AG09319 (cell line): ENCODE results near the gene CERS6.

Experiments
- DNase-seq: peaks from one replicate; pipeline ENCODE4 v3.0.0-alpha.2; 2010; ENCODE audit warnings: low read depth; ENCODE audit errors: extremely low read depth
- TF ChIP-seq, protein P1 (sequence below): IDR thresholded peaks from 2 replicates; pipeline ENCODE4 v1.5.1; 2011; ENCODE audit warnings: low read depth, mild to moderate bottlenecking, inconsistent platforms, low read length, moderate library complexity

CERS6 gene

DNA sequence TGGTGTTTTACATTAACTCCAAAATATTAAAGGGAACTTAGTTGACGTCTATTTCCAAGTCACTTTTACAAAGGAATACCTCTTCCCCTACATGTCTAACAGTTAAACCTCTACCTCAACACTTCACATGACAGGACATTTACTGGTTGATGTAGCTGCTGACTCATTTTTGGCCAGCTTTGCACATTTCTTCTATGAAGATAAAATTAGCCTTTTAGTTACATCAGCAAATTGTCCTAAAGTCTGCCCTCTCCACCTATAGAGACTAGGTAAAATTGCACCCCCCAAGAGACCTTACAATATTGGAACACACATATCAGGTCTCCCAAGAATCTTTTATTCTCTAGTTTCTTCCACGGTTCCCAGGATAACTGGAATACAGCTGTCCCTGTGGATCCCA lies 10.1 kb upstream of the CERS6 start:
- TF ChIP-seq, protein P1, sequence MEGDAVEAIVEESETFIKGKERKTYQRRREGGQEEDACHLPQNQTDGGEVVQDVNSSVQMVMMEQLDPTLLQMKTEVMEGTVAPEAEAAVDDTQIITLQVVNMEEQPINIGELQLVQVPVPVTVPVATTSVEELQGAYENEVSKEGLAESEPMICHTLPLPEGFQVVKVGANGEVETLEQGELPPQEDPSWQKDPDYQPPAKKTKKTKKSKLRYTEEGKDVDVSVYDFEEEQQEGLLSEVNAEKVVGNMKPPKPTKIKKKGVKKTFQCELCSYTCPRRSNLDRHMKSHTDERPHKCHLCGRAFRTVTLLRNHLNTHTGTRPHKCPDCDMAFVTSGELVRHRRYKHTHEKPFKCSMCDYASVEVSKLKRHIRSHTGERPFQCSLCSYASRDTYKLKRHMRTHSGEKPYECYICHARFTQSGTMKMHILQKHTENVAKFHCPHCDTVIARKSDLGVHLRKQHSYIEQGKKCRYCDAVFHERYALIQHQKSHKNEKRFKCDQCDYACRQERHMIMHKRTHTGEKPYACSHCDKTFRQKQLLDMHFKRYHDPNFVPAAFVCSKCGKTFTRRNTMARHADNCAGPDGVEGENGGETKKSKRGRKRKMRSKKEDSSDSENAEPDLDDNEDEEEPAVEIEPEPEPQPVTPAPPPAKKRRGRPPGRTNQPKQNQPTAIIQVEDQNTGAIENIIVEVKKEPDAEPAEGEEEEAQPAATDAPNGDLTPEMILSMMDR, result no peak
- DNase-seq, result no peak

DNA sequence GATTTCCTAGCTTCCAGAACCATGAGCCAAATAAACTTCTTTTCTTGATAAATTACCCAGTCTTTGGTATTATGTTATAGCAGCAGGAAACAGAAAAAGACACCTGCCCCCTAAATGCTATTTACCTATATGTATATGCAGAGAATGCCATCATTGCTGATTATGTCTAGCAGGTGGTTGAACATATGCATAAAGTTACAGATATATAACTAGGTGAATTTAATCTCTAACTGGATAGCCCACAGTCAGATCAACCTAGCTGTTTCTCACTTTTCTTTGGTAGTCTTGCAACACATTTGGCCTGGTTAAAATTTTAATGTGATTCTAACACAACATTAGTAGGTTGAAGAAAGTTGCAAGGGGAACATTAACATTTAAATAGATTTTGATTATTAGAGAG lies 7.1 kb upstream of the CERS6 start:
- DNase-seq, result no peak
- TF ChIP-seq, protein P1, result no peak

DNA sequence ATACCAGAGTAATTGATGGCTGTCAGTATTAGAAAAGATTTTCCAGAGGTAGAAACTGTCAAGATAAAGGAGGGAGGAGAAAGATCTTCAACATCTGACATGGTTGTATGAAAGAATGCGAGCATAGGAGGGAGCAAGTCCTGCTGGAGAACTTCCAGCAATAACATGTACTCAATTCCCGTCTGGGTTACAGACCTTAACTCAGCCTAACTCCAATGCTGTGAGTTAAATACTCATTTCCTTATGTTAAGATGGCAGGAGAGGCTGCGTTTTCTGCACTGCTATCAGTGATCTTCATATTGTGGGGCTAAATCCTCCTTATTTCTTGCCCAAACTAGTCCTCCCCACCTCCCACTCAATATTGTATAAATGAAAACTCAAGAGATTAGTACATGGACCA lies 6.7 kb upstream of the CERS6 start:
- no peak for DNase-seq
- TF ChIP-seq, protein P1, result no peak

DNA sequence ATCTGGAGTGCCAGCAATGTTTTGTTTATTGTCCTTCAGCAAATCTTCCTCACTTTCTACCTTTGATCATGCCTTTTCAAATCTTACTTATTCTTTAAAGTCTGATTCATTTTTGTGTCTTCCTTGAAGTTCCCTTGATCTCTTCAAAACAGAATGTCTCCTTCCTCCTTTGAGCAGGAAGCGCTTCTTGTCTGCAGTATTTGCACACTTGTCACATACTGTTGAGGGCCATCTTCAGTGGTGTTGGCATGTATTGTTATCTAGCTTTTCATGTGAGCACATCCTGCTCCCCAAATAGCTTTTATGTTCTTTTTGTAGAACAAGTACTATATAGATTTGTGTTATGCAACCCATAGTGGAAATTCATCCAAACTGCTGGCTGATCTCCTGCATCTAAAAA lies 5.9 kb upstream of the CERS6 start:
- no peak for DNase-seq

DNA sequence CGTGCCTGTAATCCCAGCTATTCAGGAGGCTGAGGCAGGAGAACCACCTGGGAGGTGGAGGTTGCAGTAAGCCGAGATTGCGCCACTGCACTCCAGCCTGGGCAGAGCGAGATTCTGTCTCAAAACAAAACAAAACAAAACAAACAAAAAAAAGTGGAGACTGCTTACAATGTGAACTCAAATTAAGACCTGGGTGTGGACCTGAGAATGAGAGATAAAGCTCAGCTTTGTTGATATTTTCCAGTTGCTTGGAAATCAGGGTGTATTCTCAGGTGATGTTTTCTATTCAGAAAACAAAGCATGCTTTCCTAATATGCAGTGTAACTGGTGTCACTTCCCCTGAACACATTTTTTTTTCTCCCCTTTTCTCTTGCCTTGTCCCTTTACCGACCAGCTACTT lies 5.3 kb upstream of the CERS6 start:
- TF ChIP-seq, protein P1, result no peak
- DNase-seq, result no peak

More for the DNA sequence above, 5.9 kb upstream of the CERS6 start:
- TF ChIP-seq, protein P1, result no peak

DNA sequence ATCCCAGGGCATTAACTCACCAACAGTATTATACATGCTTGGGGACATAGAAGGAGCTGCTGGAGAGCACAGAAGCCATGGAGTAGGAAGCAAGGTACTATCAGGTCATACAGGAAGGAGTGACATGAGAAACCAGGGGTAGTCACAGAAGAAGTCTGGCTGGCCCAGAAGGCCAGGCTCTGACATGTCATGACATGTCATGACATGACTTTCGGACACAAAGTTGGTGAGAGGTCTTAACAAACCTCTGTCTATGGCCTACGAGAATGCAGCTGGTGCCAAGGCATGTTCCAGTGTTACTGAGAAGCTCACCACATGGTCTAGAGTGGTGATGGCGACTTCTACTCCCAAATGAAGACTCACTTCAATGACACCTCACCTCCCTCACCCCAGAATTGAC lies 3.3 kb upstream of the CERS6 start:
- DNase-seq, result no peak
- TF ChIP-seq, protein P1, result no peak

DNA sequence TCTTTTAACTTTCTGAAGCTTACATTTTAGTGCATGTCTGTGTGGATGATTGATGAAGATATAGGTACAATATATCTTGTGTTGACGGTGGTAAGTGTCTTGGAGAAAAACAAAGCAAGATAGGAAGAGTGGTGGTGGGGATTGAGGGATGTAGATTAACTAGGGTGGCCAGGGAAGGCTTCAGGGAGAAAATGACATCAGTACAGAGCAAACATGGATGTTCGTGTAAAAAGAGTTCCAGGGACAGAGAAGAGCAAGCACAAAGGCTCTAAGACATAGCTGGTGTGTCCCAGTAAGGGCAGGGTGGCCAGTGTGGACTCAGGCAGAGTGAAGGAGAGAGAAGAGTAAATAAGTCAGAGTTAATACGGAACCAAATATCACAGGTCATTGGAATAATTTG lies 2.7 kb upstream of the CERS6 start:
- TF ChIP-seq, protein P1, result no peak
- DNase-seq, result no peak
